Bronchial epithelial cell (primary cell): Measurements from ENCODE around the gene ASIC1. TPM values are rescaled to one million over a fixed set of nuclear protein-coding genes. Genes with fewer than 3 reads are reported as not detected.

Experiments used
- DNase-seq: peaks from one replicate; pipeline ENCODE4 v3.0.0-alpha.2; 2010; ENCODE audit warnings: low read depth
- FAIRE-seq: peaks from 2 replicates; lab custom pipeline; 2011; peaks lifted over from hg19 to GRCh38; lab: Jason Lieb, UNC
- H3K27me3 ChIP-seq: 2 replicates; pipeline ENCODE4 v1.5.1; 2011; ENCODE audit warnings: low read length; ENCODE audit not compliant: control insufficient read depth, insufficient read depth
- H3K36me3 ChIP-seq: 2 replicates; pipeline ENCODE4 v1.5.1; 2011; ENCODE audit warnings: low read length; ENCODE audit not compliant: control insufficient read depth, insufficient read depth
- H3K4me3 ChIP-seq: 2 replicates; pipeline ENCODE4 v1.5.1; 2011; ENCODE audit warnings: mild to moderate bottlenecking, low read depth, low read length, control low read depth
- total RNA-seq: library from RNA; depleted of rRNA; stranded (reverse); fragments of >200 nt; gene quantifications from 2 replicates; pipeline ENCODE4 v1.2.1, GENCODE V29; 2014
- TF ChIP-seq, protein P1 (sequence below): IDR thresholded peaks from 2 replicates; pipeline ENCODE4 v1.5.1; 2011; ENCODE audit warnings: mild to moderate bottlenecking, moderate library complexity, low read length, control low read depth, inconsistent platforms; ENCODE audit not compliant: insufficient read depth, severe bottlenecking

ASIC1 gene
- total RNA-seq, 1 donor from 2014 or later, result 1.3 TPM

DNA sequence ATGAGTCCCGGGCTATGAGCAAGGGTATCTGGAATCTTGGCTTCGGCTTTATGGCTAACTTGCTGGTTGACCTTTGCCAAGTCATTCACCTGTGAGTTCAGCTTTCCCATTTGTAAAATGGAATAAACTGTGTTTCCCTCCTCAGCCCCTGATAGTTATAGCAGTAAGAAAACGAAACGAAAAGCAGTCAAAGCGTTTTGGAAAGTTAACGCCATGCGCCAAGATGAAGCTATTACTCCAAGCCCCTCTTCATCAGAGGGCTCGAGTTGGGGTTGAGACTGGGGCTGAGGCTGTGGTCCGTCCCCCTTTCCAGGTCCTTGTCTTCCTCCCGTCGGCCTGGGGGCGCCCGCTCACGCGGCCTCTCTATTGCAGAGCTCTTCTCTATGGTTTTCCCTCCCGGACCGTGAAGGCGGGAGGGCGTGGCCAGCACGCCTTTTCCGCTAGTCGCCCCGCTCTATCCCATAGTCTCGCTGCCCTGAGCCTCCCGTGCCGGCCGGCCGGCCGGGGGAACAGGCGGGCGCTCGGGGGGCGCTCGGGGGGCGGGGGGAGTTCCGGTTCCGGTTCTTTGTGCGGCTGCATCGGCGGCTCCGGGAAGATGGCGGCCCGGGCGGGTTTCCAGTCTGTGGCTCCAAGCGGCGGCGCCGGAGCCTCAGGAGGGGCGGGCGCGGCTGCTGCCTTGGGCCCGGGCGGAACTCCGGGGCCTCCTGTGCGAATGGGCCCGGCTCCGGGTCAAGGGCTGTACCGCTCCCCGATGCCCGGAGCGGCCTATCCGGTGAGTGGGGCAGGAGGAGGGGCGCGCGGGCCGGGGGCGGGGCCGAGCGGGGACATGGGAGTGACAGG lies 27.6 kb downstream of the ASIC1 start, which contains the start of gene SMARCD1:
Gene SMARCD1 (plus strand): TSS at position 568 of the 840 bp plus-strand sequence. CDS start 28 bp downstream, at position 596.
- DNase-seq (peak; percentile 76), FAIRE-seq (no peak)

DNA sequence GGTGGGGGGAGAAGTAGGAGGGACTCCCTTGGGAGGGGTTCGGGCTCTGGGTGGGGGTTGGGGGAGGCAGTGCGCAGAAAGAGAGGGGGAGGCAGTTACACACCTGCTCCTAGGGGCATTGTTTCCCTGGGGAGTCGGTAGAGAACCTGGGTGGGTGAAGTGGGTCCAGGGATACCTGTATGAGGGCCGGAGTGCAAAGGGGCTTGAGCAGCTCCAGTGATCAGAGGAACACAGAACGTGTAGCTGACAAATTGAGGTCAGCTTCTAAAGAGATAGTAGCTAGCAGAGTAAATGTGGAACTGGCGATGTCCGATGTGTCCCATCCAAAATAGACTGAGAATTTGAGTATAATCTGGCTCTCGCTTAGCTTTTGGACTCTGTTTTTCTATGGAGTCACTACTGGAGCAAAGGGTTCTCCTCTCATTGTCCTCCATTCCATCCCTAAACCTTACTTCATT lies 28.2 kb downstream of the ASIC1 start:
- DNase-seq, result no peak
- H3K4me3 ChIP-seq, result peak overlapping the region; percentile 55
- TF ChIP-seq, protein P1, sequence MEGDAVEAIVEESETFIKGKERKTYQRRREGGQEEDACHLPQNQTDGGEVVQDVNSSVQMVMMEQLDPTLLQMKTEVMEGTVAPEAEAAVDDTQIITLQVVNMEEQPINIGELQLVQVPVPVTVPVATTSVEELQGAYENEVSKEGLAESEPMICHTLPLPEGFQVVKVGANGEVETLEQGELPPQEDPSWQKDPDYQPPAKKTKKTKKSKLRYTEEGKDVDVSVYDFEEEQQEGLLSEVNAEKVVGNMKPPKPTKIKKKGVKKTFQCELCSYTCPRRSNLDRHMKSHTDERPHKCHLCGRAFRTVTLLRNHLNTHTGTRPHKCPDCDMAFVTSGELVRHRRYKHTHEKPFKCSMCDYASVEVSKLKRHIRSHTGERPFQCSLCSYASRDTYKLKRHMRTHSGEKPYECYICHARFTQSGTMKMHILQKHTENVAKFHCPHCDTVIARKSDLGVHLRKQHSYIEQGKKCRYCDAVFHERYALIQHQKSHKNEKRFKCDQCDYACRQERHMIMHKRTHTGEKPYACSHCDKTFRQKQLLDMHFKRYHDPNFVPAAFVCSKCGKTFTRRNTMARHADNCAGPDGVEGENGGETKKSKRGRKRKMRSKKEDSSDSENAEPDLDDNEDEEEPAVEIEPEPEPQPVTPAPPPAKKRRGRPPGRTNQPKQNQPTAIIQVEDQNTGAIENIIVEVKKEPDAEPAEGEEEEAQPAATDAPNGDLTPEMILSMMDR, result no peak
- peaks cover 9% of the 10 kb centered on the region for H3K36me3 ChIP-seq
- no peaks in the 10 kb centered on the region for H3K27me3 ChIP-seq
- no peak for FAIRE-seq

More for the DNA sequence above, 27.6 kb downstream of the ASIC1 start, which contains the start of gene SMARCD1:
- H3K27me3 ChIP-seq, result no peaks in the 10 kb centered on the region
- H3K4me3 ChIP-seq, result peak within 1 kb of the TSS; percentile 55
- TF ChIP-seq, protein P1, result peak; percentile 79
- peaks cover 5% of the 10 kb centered on the region for H3K36me3 ChIP-seq

DNA sequence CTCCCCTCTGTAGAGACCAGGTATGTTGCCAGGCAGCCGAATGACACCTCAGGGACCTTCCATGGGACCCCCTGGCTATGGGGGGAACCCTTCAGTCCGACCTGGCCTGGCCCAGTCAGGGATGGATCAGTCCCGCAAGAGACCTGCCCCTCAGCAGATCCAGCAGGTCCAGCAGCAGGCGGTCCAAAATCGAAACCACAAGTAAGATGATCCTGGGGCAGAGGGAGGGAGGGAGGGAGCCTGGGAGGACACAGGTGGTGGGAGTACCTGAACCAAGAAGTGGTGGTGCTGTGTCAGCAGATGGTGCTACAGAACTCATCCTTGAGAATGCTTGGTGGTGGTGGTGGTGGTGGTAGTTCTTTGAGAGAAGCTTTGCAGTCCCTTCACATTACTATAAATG lies 28.8 kb downstream of the ASIC1 start:
- TF ChIP-seq, protein P1, result no peak
- H3K4me3 ChIP-seq, result peak overlapping the region; percentile 55
- H3K36me3 ChIP-seq, result peaks cover 9% of the 10 kb centered on the region
- FAIRE-seq (no peak), DNase-seq (no peak)
- no peaks in the 10 kb centered on the region for H3K27me3 ChIP-seq

DNA sequence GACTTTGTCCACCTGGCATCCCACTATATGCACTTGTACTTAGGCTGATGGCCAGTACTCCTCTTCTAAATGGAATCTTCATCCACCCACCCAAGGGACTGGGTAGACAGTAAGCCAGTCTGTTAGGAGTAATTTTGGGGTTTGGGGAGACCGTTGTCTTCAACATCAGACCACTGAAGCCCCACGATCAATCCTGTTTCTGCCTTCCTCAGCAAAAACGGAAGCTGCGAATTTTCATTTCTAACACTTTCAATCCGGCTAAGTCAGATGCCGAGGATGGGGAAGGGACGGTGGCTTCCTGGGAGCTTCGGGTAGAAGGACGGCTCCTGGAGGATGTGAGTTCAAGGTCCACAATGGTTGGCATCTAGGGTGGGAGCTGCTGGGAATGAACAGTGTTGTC lies 29.8 kb downstream of the ASIC1 start:
- Histone ChIP-seq H3K27me3 (no peaks in the 10 kb centered on the region), H3K36me3 (peaks cover 9% of the 10 kb centered on the region), H3K4me3 (no peak overlapping the region)
- FAIRE-seq (no peak), DNase-seq (no peak)
- TF ChIP-seq, protein P1, result no peak

DNA sequence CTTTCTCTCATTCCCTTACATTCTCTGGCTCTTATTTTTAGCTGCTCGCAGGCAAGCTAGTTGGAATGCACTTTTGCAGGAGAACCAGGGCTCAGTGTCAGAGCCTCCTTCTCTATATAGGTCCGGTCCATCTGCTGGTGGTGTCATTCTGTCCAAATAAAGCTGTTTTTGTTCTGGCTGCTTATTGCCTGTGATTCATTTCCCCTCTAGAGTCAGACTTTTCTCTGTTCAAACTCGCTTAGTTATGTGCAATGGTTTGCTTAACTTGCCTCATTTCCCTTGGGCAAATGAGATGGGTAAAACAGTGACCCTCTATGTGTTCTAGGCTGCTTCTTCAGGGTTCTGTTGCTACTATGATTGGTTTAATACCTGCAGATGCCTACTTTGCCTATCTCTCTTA lies 30.6 kb downstream of the ASIC1 start:
- no peaks in the 10 kb centered on the region for H3K27me3 ChIP-seq
- DNase-seq (peak; percentile 95), FAIRE-seq (no peak)
- TF ChIP-seq, protein P1, result no peak
- H3K36me3 ChIP-seq, result peaks cover 13% of the 10 kb centered on the region
- no peak overlapping the region for H3K4me3 ChIP-seq
